H1 (cell line): ENCODE measurements around the gene TMEM25. TPM values are rescaled to one million over a fixed set of nuclear protein-coding genes. Genes with fewer than 3 reads are reported as not detected.

Source experiments
- CTCF ChIA-PET: fragments of 300-600 bp; sonication (Branson Sonifier 250); formaldehyde crosslinking; loops from one replicate; lab custom pipeline; 2021; ENCODE audit not compliant: partially characterized antibody; lab: Charles Lee
- POLR2A ChIA-PET: fragments of 300-600 bp; sonication (Branson Sonifier 250); formaldehyde crosslinking; loops from one replicate; lab custom pipeline; 2021; ENCODE audit warnings: inconsistent platforms; ENCODE audit not compliant: partially characterized antibody; lab: Charles Lee
- DNase-seq, 2 experiments: peaks; one replicate each; pipeline versions ENCODE4 v3.0.0 to v3.0.0-alpha.2; 2010 to 2022; ENCODE audit warnings: low spot score in 2 of 2, low read depth in 1 of 2, mixed read lengths in 1 of 2
- FAIRE-seq: peaks from 2 replicates; lab custom pipeline; 2011; peaks lifted over from hg19 to GRCh38; lab: Jason Lieb, UNC
- H2AFZ ChIP-seq: 2 replicates; pipeline ENCODE4 v1.8.1; 2012; ENCODE audit warnings: low read length, inconsistent platforms
- H2AK5ac ChIP-seq: 2 replicates; pipeline ENCODE4 v1.6.1; 2013; ENCODE audit warnings: low read depth, low read length
- H2BK120ac ChIP-seq: replicated peaks from 2 replicates; pipeline ENCODE3; 2013; ENCODE audit warnings: low read depth, low read length, inconsistent platforms
- H2BK12ac ChIP-seq: 2 replicates; pipeline ENCODE4 v1.6.1; 2013; ENCODE audit warnings: low read depth, low read length
- H2BK15ac ChIP-seq: 2 replicates; pipeline ENCODE4 v1.6.1; 2013; ENCODE audit warnings: low read length
- H2BK20ac ChIP-seq: 2 replicates; pipeline ENCODE4 v1.6.1; 2013; ENCODE audit warnings: low read length
- H2BK5ac ChIP-seq: 2 replicates; pipeline ENCODE4 v1.6.1; 2013; ENCODE audit warnings: low read depth, low read length
- H3K14ac ChIP-seq: 2 replicates; pipeline ENCODE4 v1.6.1; 2013; ENCODE audit warnings: inconsistent platforms; ENCODE audit not compliant: insufficient read length
- H3K18ac ChIP-seq: 2 replicates; pipeline ENCODE4 v1.6.1; 2013; ENCODE audit warnings: low read length; ENCODE audit errors: extremely low read depth
- H3K23ac ChIP-seq: 2 replicates; pipeline ENCODE4 v1.6.1; 2013; ENCODE audit warnings: inconsistent platforms; ENCODE audit not compliant: insufficient read length
- H3K23me2 ChIP-seq: 2 replicates; pipeline ENCODE4 v1.6.1; 2013; ENCODE audit warnings: low read depth, low read length
- H3K27ac ChIP-seq: 2 replicates; pipeline ENCODE4 v1.6.1; 2011; ENCODE audit warnings: low read depth, low read length, inconsistent platforms
- H3K27me3 ChIP-seq, 4 experiments: replicated peaks in 1 of 4; 1 replicate in 1 of 4; 2 replicates in 3 of 4; pipeline versions ENCODE4 v1.6.1 to v1.8.1; 2011 to 2013; ENCODE audit warnings: low read length in 3 of 4, mild to moderate bottlenecking in 3 of 4, inconsistent platforms in 2 of 4, mixed read lengths in 2 of 4, moderate library complexity in 1 of 4; ENCODE audit not compliant: control insufficient read depth in 3 of 4, insufficient read depth in 3 of 4; ENCODE audit errors: extremely low read depth in 1 of 4
- H3K36me3 ChIP-seq, 4 experiments: 2 replicates each; pipeline versions ENCODE4 v1.6.1 to v1.8.1; 2011 to 2013; ENCODE audit warnings: mild to moderate bottlenecking in 4 of 4, low read length in 3 of 4, moderate library complexity in 2 of 4, control low read depth in 1 of 4, inconsistent platforms in 1 of 4; ENCODE audit not compliant: insufficient read depth in 4 of 4, control insufficient read depth in 2 of 4
- H3K4ac ChIP-seq: replicated peaks from 2 replicates; pipeline ENCODE3; 2013; ENCODE audit warnings: low read length, low read depth, mixed read lengths, inconsistent platforms; ENCODE audit not compliant: insufficient read length
- H3K4me1 ChIP-seq, 4 experiments: replicated peaks in 1 of 4; 1 replicate in 1 of 4; 2 replicates in 3 of 4; pipeline versions ENCODE4 v1.6.1 to v1.8.1; 2011 to 2013; ENCODE audit warnings: low read length in 3 of 4, inconsistent platforms in 2 of 4, mixed read lengths in 1 of 4; ENCODE audit not compliant: insufficient read depth in 4 of 4, control insufficient read depth in 3 of 4
- H3K4me2 ChIP-seq, 2 experiments: 2 replicates each; pipeline versions ENCODE4 v1.6.1 to v1.8.1; 2011 to 2013; ENCODE audit warnings: low read depth in 2 of 2, low read length in 2 of 2, control low read depth in 1 of 2, inconsistent platforms in 1 of 2, mild to moderate bottlenecking in 1 of 2; ENCODE audit not compliant: insufficient read depth in 1 of 2
- H3K4me3 ChIP-seq, 4 experiments: fragments of 200-600, 300-600 bp in 1 of 4; sonication (generic), shearing (Covaris generic), sonication (Bioruptor Twin) in 1 of 4; 2 replicates each; pipeline versions ENCODE4 v1.5.1 to v1.8.1; 2011 to 2016; ENCODE audit warnings: low read length in 4 of 4, low read depth in 3 of 4, control low read depth in 2 of 4, inconsistent platforms in 2 of 4, mild to moderate bottlenecking in 2 of 4, mixed read lengths in 1 of 4, moderate library complexity in 1 of 4; ENCODE audit not compliant: insufficient read depth in 2 of 4; ENCODE audit errors: extremely low read depth in 1 of 4
- H3K56ac ChIP-seq: replicated peaks from 2 replicates; pipeline ENCODE3; 2013; ENCODE audit warnings: low read depth, mild to moderate bottlenecking, mixed read lengths, low read length, inconsistent platforms; ENCODE audit not compliant: insufficient read length
- H3K79me1 ChIP-seq: 2 replicates; pipeline ENCODE4 v1.6.1; 2013; ENCODE audit warnings: low read depth, low read length, control low read depth
- H3K79me2 ChIP-seq, 2 experiments: 2 replicates each; pipeline versions ENCODE4 v1.6.1 to v1.8.1; 2012 to 2013; ENCODE audit warnings: low read length in 2 of 2, mild to moderate bottlenecking in 2 of 2, inconsistent platforms in 1 of 2; ENCODE audit not compliant: insufficient read depth in 2 of 2, control insufficient read depth in 1 of 2
- H3K9ac ChIP-seq, 4 experiments: replicated peaks in 1 of 4; 1 replicate in 1 of 4; 2 replicates in 3 of 4; pipeline versions ENCODE4 v1.6.1 to v1.8.1; 2011 to 2013; ENCODE audit warnings: low read depth in 3 of 4, low read length in 3 of 4, control low read depth in 2 of 4, mild to moderate bottlenecking in 2 of 4, moderate library complexity in 2 of 4, inconsistent platforms in 1 of 4; ENCODE audit errors: extremely low read depth in 1 of 4
- H3K9me3 ChIP-seq, 2 experiments: 2 replicates each; pipeline versions ENCODE4 v1.6.1 to v1.8.1; 2012 to 2013; ENCODE audit warnings: mild to moderate bottlenecking in 2 of 2, moderate library complexity in 2 of 2, control low read depth in 1 of 2, inconsistent platforms in 1 of 2, low read depth in 1 of 2, low read length in 1 of 2, mixed read lengths in 1 of 2; ENCODE audit not compliant: insufficient read depth in 2 of 2
- H4K20me1 ChIP-seq, 2 experiments: replicated peaks in 1 of 2; 2 replicates each; pipeline versions ENCODE3 to v1.8.1; 2011 to 2013; ENCODE audit warnings: inconsistent platforms in 2 of 2, low read length in 2 of 2, mild to moderate bottlenecking in 1 of 2; ENCODE audit not compliant: insufficient read depth in 2 of 2, control insufficient read depth in 1 of 2
- H4K5ac ChIP-seq: 2 replicates; pipeline ENCODE4 v1.6.1; 2013; ENCODE audit warnings: low read length, low read depth, mixed read lengths, inconsistent platforms; ENCODE audit not compliant: insufficient read length
- H4K8ac ChIP-seq: 2 replicates; pipeline ENCODE4 v1.8.0; 2013; ENCODE audit warnings: mild to moderate bottlenecking, moderate library complexity, low read length, inconsistent platforms; ENCODE audit not compliant: insufficient read depth; ENCODE audit errors: extremely low read depth
- H4K91ac ChIP-seq: replicated peaks from 2 replicates; pipeline ENCODE3; 2013; ENCODE audit warnings: low read length, mixed read lengths, inconsistent platforms; ENCODE audit not compliant: insufficient read length
- CBX5 ChIP-seq: fragments of 300-800, 300-1000 bp; sonication (generic); IDR thresholded peaks from 2 replicates; pipeline ENCODE4 v1.7.1; 2016; ENCODE audit warnings: antibody characterized with exemption, low read length, low read depth
- GABPA ChIP-seq: IDR thresholded peaks from 2 replicates; pipeline ENCODE4 v1.6.1; 2011; ENCODE audit warnings: mild to moderate bottlenecking, low read length, moderate library complexity, borderline replicate concordance; ENCODE audit not compliant: insufficient read depth
- RAD21 ChIP-seq, 2 experiments: IDR thresholded peaks in 1 of 2; conservative IDR thresholded peaks in 1 of 2; 2 replicates each; pipeline ENCODE4 v1.6.1; 2011; ENCODE audit warnings: low read depth in 2 of 2, low read length in 2 of 2, improper control_type of control experiment in 1 of 2, inconsistent platforms in 1 of 2, mild to moderate bottlenecking in 1 of 2, moderate library complexity in 1 of 2
- RXRA ChIP-seq: IDR thresholded peaks from 2 replicates; pipeline ENCODE4 v1.6.1; 2011; ENCODE audit warnings: low read depth, mild to moderate bottlenecking, low read length, moderate library complexity; ENCODE audit not compliant: insufficient read depth
- SAP30 ChIP-seq: fragments of 300-600 bp; sonication (generic); IDR thresholded peaks from 2 replicates; pipeline ENCODE4 v1.7.1; 2012; ENCODE audit warnings: low read length, moderate library complexity, mild to moderate bottlenecking, inconsistent platforms; ENCODE audit not compliant: insufficient read depth, insufficient replicate concordance
- SIRT6 ChIP-seq: IDR thresholded peaks from one replicate; pipeline ENCODE4 v1.7.1; 2012; ENCODE audit warnings: low read length, inconsistent platforms
- SP2 ChIP-seq: IDR thresholded peaks from 2 replicates; pipeline ENCODE4 v1.6.1; 2012; ENCODE audit warnings: mild to moderate bottlenecking, low read length, inconsistent platforms
- WGBS, 2 experiments: shearing (Covaris generic) in 1 of 2; methylation state at CpG; one replicate each; pipeline versions ENCODE4 v1.1.6 to v1.1.7; 2013 to 2015; ENCODE audit warnings: low lambda C conversion rate in 2 of 2, mixed read lengths in 2 of 2, inconsistent platforms in 1 of 2, low coverage in 1 of 2, missing lambda C conversion rate in 1 of 2; ENCODE audit not compliant: insufficient replicate concordance in 2 of 2, insufficient coverage in 1 of 2, insufficient read length in 1 of 2; ENCODE audit errors: extremely low coverage in 1 of 2, missing lambda C conversion rate in 1 of 2; 5-methylcytosine and 5-hydroxymethylcytosine counted together
- polyA plus RNA-seq, 7 experiments: library from polyadenylated mRNA; depleted of rRNA in 3 of 7; stranded (reverse) in 5 of 7; unstranded in 2 of 7; fragments of >200 nt in 5 of 7; fragments of 200-250 nt in 2 of 7; gene quantifications; 1 replicate in 5 of 7; 2 replicates in 1 of 7; 4 replicates in 1 of 7; pipeline versions ENCODE4 v1.2.1 to v1.2.3, GENCODE V29; 2011 to 2013; ENCODE audit warnings: missing spikeins in 2 of 7, mixed read lengths in 2 of 7
- total RNA-seq: library from RNA; stranded (reverse); fragmentation: NEBNext Ultra II Directional; extraction: Animal tissue kit (Norgen Biotek cat#: 25700); gene quantifications from 2 replicates; pipeline ENCODE4 v1.2.1, GENCODE V29; 2021
- TF ChIP-seq, protein P1 (sequence below), 3 experiments: IDR thresholded peaks; 1 replicate in 2 of 3; 2 replicates in 1 of 3; pipeline versions ENCODE4 v1.5.1 to v1.6.1; 2011; ENCODE audit warnings: low read length in 3 of 3, mild to moderate bottlenecking in 3 of 3, inconsistent platforms in 2 of 3, low read depth in 1 of 3, moderate library complexity in 1 of 3; ENCODE audit not compliant: insufficient read depth in 1 of 3; ENCODE audit errors: control extremely low read depth in 1 of 3

The TMEM25 gene
- total and polyA plus RNA-seq, 2 of the 8 experiments (the other 6 are each of a cell fraction or from before 2014, with no cell fraction given) = 18.3 to 26.8 TPM

DNA sequence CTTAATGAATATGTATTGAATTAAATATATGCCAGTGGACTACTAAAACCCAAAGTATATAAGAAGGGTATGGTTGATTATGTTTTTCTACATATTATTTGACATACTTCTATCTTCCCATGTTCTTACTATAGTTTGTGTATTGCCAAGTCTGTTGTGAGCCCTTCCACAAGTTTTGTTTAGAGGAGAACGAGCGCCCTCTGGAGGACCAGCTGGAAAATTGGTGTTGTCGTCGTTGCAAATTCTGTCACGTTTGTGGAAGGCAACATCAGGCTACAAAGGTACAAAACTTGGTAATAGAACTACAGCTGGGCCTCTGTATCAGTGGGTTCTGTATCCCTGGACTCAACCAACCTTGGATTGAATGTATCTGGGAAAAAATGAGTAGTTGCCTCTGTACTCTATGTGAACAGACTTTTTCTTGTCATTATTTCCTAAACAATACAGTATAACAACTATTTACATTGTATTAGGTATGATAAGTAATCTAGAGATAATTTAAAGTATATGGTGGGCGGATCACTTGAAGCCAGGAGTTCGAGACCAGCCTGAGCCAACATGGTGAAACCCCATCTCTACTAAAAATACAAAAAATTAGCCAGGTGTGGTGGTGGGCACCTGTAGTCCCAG lies 42.4 kb upstream of the TMEM25 start:
- peaks cover 0 to 2% of the 10 kb centered on the region in 2 experiments for H4K20me1 ChIP-seq

More for the DNA sequence above, 42.4 kb upstream of the TMEM25 start:
- H3K23ac ChIP-seq = no peak overlapping the region
- no peak overlapping the region for H2AFZ ChIP-seq
- 42% methylated on average over 7 of the region's 7 CpGs; no CpG with 5 or more reads in 1 of the 2 experiments for WGBS, 2 experiments
- H3K4ac ChIP-seq = no peak overlapping the region
- H3K79me2 ChIP-seq = no peaks in the 10 kb centered on the region
- H3K27ac ChIP-seq = no peak overlapping the region
- TF ChIP-seq GABPA = no peak
- TF ChIP-seq RAD21 (IDR thresholded peaks at IDR 0.05 in 1 of 2, conservative IDR thresholded peaks at IDR 0.05 in 1 of 2; ENCODE audit: low read depth in 2 of 2, low read length in 2 of 2) = peak; percentile 83 to 85
- no peak for TF ChIP-seq SAP30
- TF ChIP-seq SIRT6 = no peak
- no peak for TF ChIP-seq RXRA
- TF ChIP-seq, protein P1, sequence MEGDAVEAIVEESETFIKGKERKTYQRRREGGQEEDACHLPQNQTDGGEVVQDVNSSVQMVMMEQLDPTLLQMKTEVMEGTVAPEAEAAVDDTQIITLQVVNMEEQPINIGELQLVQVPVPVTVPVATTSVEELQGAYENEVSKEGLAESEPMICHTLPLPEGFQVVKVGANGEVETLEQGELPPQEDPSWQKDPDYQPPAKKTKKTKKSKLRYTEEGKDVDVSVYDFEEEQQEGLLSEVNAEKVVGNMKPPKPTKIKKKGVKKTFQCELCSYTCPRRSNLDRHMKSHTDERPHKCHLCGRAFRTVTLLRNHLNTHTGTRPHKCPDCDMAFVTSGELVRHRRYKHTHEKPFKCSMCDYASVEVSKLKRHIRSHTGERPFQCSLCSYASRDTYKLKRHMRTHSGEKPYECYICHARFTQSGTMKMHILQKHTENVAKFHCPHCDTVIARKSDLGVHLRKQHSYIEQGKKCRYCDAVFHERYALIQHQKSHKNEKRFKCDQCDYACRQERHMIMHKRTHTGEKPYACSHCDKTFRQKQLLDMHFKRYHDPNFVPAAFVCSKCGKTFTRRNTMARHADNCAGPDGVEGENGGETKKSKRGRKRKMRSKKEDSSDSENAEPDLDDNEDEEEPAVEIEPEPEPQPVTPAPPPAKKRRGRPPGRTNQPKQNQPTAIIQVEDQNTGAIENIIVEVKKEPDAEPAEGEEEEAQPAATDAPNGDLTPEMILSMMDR (IDR thresholded peaks at IDR 0.05; ENCODE audit: control extremely low read depth in 1 of 3, insufficient read depth in 1 of 3, low read depth in 1 of 3, low read length in 3 of 3) = peak; percentile 65 to 78 (median 76)
- TF ChIP-seq CBX5 = no peak
- TF ChIP-seq SP2 = no peak
- no peak overlapping the region for H3K18ac ChIP-seq
- H3K36me3 ChIP-seq = peaks cover 19 to 78% (median 57%) of the 10 kb centered on the region in 4 experiments
- H2BK5ac ChIP-seq = no peak overlapping the region
- no peak overlapping the region for H4K8ac ChIP-seq
- ChIA-PET POLR2A (interaction anchor here (1.6 kb wide), 1 partner anchor 53 kb away, joined by 4 read pairs; the partner anchor contains the start of gene KMT2A), CTCF (interaction anchor here (0.7 to 2.7 kb wide), 25 partner anchors 9 to 290 kb away, joined by 3 to 10 read pairs (median 4); partner anchors contain the start of gene ATP5MG)
- H2BK120ac ChIP-seq = no peak overlapping the region
- no peak overlapping the region for H3K56ac ChIP-seq
- no peaks in the 10 kb centered on the region for H3K79me1 ChIP-seq
- no peaks in the 10 kb centered on the region for H3K4me1 ChIP-seq
- no peak overlapping the region for H2BK12ac ChIP-seq
- H4K5ac ChIP-seq = no peak overlapping the region
- H3K4me2 ChIP-seq = no peak overlapping the region
- no peaks in the 10 kb centered on the region; a peak in 1 of 4 replicates for H3K9me3 ChIP-seq
- H2BK20ac ChIP-seq = no peak overlapping the region
- no peaks in the 10 kb centered on the region for H3K27me3 ChIP-seq
- peak; percentile 23 to 82 for DNase-seq
- H2AK5ac ChIP-seq = no peak overlapping the region
- H2BK15ac ChIP-seq = no peak overlapping the region
- H3K14ac ChIP-seq = no peak overlapping the region
- no peak overlapping the region for H4K91ac ChIP-seq
- no peak overlapping the region for H3K4me3 ChIP-seq
- FAIRE-seq = peak; percentile 97
- H3K23me2 ChIP-seq = no peaks in the 10 kb centered on the region
- H3K9ac ChIP-seq = no peak overlapping the region
